HG03432 (cell line): ENCODE results near the gene SLC30A9.

Source experiments
- ATAC-seq: cut with Tn5 transposase; IDR thresholded peaks from one replicate; pipeline ENCODE4 v1.9.1; 2021; ENCODE audit warnings: mild to moderate bottlenecking, moderate library complexity; ENCODE audit not compliant: unreplicated experiment

The SLC30A9 gene

DNA sequence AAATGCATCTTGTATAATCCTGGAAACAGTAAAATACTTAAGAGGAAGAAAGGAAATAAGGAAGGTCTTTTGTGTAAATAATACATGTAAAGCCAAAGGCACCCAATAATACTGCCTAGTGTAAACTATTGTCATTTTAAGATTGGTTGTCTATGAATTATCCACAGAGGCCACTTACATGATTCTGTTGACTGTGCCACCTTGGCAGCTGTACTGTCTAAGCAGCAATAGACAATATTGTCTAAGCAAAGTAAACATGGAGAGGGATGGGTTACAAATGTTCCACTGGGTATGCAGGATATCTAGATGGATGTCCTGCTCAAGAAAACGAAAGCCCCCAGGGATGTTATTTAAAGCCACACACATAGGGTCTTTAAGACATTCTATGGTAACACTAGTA, 142.7 kb downstream of the SLC30A9 start:
- ATAC-seq = no peak

DNA sequence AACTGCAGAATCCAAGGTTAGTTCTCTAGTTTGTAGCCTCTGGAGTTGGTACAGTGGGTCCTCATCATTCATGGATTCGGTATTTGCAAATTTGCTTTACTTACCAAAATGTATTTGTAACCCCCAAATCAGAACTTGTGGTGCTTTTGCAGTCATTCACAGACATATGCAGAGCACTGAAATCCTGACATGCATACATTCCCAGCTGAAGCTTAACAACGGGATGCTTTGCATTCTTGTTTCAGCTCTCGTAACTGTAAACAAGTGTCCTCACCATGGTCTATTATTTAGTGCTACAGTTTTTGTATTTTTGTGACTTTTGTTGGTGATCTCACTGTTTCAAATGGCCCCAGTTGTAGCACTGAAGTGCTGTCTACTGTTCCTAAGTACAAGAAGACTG, 146.0 kb downstream of the SLC30A9 start:
- no peak for ATAC-seq
